HG03139 (cell line): ENCODE data around the gene NAA40.

Source experiments
- ATAC-seq: cut with Tn5 transposase; IDR thresholded peaks from one replicate; pipeline ENCODE4 v1.9.1; 2021; ENCODE audit not compliant: unreplicated experiment

The NAA40 gene

DNA sequence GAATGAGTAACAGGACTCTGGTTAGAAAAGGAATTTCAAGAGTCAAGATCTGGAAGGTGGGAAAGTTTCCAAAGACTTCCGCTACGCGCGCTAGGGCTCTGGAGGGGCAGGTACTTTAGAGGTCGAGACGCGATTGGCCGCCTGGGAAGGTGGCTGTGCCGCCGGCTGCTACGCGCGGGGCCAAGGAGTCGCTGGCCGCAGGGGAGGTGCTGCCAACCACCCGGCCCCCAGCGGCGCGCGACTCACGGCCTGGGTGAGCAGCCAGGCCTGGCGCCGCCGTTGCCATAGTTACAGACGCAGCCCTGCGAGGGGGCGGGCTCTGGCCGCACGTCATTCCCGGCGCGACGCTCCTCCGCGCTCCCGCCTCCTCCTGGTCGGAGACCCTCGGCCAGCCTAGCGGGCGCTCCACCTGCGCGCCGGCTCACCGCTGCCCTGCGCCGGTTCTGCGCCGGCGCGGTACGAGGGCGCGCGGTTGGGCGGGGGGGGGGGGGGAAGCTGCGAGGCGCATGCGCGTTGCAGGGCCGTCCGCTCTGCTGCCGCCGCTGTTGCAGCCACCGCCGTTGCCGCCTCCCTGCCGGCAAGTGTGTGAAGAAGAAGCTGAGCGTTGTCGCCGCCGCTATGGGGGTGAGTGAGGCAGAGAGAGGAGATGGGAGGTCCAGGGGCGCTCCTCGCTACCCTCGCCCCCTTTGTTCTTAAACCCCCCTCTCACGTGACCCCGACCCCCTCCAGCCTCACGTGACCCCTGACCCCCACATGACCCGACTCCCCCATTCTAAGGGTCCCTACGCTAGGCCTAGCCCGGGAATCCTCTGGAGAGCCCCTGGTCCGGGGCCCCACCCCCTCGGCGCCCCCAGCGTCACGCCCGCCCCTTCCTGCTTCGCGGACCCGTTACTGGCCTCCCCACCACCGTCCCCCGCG, at the start of gene NAA40:
Gene NAA40 (plus strand): TSS at position 524 of the 918 bp plus-strand sequence. CDS start 95 bp downstream, at position 619.
- ATAC-seq, result peak; percentile 90

- no peak for ATAC-seq
Measured at GRCh38 chr11:63889344-63889743, 49.5 kb upstream of the NAA40 start.

DNA sequence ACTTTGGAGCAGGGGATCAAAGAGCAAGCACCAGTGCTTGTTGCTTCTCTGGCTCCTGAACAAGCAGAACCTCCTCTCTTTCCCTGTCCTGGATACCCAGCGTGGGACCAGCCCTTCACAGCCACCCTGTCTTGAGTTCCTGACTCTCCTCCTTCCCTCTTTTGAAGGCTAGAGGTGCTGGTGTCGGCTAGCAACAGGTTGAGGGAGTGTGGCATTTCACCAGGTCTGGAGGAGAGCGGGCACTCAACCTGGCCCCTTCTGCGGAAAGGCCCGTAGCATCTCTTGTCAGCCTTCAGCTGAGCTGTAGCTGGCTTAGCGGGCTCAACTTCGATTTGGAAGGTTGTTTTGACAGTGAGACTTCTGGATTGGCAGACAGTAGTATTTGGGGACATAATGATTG, 48.4 kb upstream of the NAA40 start:
- no peak for ATAC-seq

GRCh38 chr11:63892228-63892627, 46.6 kb upstream of the NAA40 start:
- ATAC-seq, result no peak

DNA sequence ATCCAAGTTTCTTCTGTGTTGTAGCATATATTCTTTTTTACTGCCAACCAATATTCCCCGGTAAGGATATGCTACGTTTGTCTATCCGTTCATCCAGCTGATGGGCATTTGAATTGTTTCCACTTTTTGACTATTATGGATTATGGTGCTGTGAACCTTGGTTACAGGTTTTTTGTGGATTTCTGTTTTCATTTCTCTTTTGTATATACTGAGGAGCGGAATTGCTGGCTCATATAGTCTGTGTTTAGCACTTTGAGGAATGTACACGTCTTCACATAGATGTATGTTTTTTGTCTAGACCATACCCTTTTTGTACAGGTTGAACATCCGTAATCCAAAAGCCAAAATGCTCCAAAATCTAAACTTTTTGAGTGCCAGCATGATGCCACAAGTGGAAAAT, 45.4 kb upstream of the NAA40 start:
- ATAC-seq, result no peak

GRCh38 chr11:63896071-63896470, 42.7 kb upstream of the NAA40 start:
- no peak for ATAC-seq

GRCh38 chr11:63897459-63898146, 41.2 kb upstream of the NAA40 start:
- no peak for ATAC-seq

- no peak for ATAC-seq
Measured at GRCh38 chr11:63901660-63902059, 37.1 kb upstream of the NAA40 start.

GRCh38 chr11:63903884-63904283, 34.9 kb upstream of the NAA40 start:
- ATAC-seq, result no peak

DNA sequence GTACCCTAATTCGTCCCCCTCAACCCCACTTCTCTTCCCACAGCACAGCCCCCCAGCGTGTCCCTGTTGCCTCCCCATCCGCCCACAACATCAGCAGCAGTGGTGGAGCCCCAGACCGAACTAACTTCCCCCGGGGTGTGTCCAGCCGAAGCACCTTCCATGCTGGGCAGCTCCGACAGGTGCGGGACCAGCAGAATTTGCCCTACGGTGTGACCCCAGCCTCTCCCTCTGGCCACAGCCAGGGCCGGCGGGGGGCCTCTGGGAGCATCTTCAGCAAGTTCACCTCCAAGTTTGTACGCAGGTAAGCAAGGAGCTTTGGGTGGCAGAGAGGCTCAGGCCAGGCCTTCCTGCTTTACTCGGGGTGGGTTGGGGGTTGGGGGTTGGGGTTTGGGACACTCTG, 34.1 kb upstream of the NAA40 start:
- ATAC-seq, result no peak

DNA sequence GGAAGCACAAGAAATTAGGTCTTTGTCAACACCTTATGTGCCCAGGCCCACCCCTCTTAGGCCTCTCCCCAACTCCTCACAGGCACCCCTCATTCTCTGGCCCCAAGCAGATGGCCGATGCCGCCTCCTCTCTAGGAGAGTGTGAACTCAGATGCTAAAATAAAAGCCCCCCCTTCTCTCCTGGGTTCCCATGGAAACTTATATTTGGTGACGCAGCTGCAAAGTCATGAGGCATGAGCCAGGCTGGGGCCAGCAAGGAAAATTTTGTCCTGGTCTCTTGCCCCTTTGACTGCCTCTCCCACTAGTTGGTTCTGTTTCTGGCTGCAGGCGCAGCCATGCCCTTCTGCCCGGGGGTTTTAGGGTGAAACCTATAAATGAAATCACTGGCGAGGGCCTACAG, 33.6 kb upstream of the NAA40 start:
- ATAC-seq, result no peak

DNA sequence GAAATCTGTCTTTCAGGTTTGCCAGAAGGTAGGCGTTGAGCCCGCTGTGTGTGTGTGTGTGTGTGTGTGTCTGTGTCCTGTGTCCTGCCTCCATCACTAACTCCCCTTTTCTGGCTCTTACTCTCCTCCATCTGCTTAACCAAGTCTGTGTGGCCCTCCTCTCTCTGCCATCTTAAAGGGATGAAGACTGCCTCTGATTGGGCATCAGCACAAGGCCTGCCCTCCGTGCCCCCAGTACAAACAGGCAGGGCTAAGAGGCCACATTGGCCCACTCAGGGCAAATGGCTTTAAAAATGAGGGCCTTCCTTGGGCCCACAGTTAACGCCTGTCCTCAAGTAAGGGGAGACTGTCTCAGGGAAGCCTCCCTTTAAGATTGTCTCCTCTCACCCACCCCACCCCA, 32.7 kb upstream of the NAA40 start:
- no peak for ATAC-seq

- no peak for ATAC-seq
Measured at GRCh38 chr11:63906585-63906984, 32.2 kb upstream of the NAA40 start.

- no peak for ATAC-seq
Measured at GRCh38 chr11:63907063-63907462, 31.7 kb upstream of the NAA40 start.

- no peak for ATAC-seq
Measured at GRCh38 chr11:63907808-63908530, 30.8 kb upstream of the NAA40 start.

DNA sequence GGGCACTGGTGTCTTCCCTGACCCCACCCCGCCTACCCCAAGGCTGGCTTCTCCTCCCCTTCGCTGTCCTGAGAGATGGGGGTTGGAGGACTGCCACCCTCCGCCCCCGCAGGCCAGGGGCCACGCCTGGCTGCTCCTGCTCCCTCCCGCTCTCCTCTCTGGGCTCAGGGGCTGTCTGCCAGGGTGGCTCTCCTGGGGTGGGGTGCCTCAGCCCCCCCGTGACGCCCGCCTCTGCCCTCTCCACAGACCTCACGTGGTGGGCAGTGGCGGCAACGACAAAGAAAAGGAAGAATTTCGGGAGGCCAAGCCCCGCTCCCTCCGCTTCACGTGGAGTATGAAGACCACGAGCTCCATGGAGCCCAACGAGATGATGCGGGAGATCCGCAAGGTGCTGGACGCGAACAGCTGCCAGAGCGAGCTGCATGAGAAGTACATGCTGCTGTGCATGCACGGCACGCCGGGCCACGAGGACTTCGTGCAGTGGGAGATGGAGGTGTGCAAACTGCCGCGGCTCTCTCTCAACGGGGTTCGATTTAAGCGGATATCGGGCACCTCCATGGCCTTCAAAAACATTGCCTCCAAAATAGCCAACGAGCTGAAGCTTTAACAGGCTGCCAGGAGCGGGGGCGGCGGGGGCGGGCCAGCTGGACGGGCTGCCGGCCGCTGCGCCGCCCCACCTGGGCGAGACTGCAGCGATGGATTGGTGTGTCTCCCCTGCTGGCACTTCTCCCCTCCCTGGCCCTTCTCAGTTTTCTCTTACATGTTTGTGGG, 30.0 kb upstream of the NAA40 start:
- no peak for ATAC-seq

DNA sequence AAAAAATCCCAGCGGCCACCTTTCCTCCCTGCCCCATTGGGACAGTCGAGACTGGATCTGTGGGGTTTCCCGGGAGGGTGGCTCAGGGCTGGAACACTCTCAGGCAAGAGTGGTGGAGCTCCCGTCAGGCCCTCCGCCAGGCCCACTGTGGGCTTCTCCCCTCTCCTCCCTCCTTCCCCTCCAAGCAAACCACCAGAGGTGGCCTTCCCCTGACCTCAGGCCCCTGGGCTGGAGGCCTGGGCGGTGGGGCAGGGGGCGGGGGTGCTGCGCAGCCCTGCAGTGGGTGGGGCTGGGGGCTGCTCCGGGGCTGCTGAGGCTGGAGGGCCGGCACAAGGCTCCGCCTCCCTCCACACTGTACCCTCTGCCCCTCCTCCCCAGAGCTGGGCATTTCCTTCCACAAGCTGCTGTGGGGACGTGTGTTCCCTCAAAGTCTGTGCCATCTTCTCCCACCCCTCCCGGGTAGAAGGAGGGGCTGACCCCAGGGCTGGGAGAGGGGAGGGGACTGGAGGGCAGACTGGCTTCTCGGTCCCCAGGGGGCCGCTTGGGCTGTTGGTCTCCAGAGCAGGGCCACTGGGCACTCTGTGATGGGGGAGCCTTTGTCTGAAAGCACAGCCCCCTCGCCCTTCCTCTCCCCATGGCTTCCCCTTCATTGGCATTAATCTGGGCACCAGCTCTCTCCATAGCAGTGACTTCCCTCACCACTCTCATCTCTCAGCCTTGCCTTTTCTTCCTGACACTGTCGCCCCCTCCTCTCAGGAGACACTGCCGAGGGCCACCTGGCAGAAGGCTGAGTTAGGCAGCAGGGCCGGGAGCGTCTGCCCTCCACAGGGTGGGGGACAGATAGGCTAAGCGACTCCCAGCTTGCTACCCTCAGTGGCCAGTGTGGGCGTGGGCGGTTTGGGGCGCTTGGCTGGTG, 29.0 kb upstream of the NAA40 start:
- ATAC-seq, result no peak

GRCh38 chr11:63910675-63911074, 28.1 kb upstream of the NAA40 start:
- ATAC-seq, result no peak

GRCh38 chr11:63911440-63911839, 27.4 kb upstream of the NAA40 start:
- no peak for ATAC-seq

DNA sequence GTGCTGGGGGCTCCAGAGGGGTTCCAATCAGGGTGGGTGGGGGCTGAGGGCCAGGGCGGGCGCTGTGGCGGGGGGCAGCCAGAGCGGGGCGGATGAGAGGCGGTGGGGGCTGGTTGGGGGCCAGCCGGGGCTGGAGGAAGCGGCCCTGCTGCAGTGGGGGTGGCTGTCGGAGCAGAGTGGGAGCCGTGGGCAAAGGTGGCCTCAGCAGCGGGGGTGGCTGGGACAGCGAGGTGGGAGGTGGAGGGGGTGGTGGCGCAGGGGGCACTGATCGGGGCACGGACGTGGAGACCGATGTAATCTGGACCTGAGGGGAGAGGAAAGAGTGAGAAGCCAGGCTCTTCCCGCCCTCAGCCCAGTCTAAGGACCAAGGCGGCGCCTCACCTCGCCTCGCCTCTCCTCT, 26.9 kb upstream of the NAA40 start:
- ATAC-seq, result no peak
